ENCODE data around the gene CCDC177.

DNA sequence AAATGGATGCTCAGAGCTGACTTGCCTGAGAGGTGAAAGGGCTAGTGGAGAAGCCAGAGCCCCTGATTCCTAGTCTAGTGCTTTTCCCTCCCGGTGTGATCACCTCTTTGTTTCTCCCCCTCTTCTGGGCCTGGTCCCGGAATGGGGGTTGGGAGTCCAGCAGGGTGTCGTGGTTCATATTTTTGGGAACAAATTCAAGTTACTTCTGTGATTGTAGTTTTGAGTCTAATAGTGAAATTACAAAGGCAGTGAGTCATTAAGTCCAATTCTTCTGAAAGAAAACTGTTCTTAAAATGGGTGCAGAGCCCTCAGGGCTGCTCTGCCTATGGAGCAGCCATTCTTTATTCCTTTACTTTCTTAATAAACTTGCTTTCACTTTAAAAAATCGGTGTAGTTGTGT, 44.3 kb upstream of the CCDC177 start:
- TF ChIP-seq, protein P1, sequence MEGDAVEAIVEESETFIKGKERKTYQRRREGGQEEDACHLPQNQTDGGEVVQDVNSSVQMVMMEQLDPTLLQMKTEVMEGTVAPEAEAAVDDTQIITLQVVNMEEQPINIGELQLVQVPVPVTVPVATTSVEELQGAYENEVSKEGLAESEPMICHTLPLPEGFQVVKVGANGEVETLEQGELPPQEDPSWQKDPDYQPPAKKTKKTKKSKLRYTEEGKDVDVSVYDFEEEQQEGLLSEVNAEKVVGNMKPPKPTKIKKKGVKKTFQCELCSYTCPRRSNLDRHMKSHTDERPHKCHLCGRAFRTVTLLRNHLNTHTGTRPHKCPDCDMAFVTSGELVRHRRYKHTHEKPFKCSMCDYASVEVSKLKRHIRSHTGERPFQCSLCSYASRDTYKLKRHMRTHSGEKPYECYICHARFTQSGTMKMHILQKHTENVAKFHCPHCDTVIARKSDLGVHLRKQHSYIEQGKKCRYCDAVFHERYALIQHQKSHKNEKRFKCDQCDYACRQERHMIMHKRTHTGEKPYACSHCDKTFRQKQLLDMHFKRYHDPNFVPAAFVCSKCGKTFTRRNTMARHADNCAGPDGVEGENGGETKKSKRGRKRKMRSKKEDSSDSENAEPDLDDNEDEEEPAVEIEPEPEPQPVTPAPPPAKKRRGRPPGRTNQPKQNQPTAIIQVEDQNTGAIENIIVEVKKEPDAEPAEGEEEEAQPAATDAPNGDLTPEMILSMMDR (IDR thresholded peaks at IDR 0.05) = no peak
- TF ChIP-seq POLR2A (IDR thresholded peaks at IDR 0.05) = no peak

All from thyroid gland (tissue), 4 donors.